B cell (primary cell): ENCODE measurements around the gene CYB561D1. TPM values are rescaled to one million over a fixed set of nuclear protein-coding genes. Genes with fewer than 3 reads are reported as not detected.

Experiments
- ATAC-seq: fragments of 200-7000 bp; cut with Tn5 transposase; one replicate; pipeline ENCODE4 v1.10.0; 2021; ENCODE audit warnings: low read depth, mild to moderate bottlenecking, moderate number of reproducible peaks, moderate library complexity
- CTCF ChIA-PET: fragments of 350-600 bp; sonication (Branson Sonifier 250); formaldehyde crosslinking; loops from one replicate; lab custom pipeline; 2021; ENCODE audit warnings: antibody characterized with exemption, inconsistent platforms; lab: Charles Lee
- POLR2A ChIA-PET: fragments of 350-600 bp; sonication (Branson Sonifier 250); formaldehyde crosslinking; loops from one replicate; lab custom pipeline; 2021; ENCODE audit warnings: antibody characterized with exemption; lab: Charles Lee
- DNase-seq: peaks from one replicate; pipeline ENCODE4 v3.0.0; 2013
- H2AFZ ChIP-seq: 2 replicates; pipeline ENCODE4 v1.6.1; 2012; ENCODE audit warnings: mild to moderate bottlenecking, low read depth, low read length; ENCODE audit not compliant: insufficient read depth, poor library complexity, severe bottlenecking
- H3K27ac ChIP-seq, 2 donors: 1 replicate in 1 of 2; 2 replicates in 1 of 2; pipeline ENCODE4 v1.5.1; 2012 to 2013; ENCODE audit warnings: low read length in 2 of 2, mild to moderate bottlenecking in 2 of 2, moderate library complexity in 1 of 2
- H3K27me3 ChIP-seq, 4 experiments: fragments of 200-600 bp in 1 of 4; sonication (generic) in 1 of 4; replicated peaks in 1 of 4; 1 replicate in 2 of 4; 2 replicates in 2 of 4; pipeline versions ENCODE4 v1.6.1 to v1.7.0; 2013 to 2016; ENCODE audit warnings: low read length in 3 of 4, mild to moderate bottlenecking in 2 of 4, mixed read lengths in 1 of 4, moderate library complexity in 1 of 4; ENCODE audit not compliant: insufficient read depth in 4 of 4, control insufficient read depth in 3 of 4; ENCODE audit errors: control extremely low read depth in 1 of 4
- H3K36me3 ChIP-seq, 2 experiments: replicated peaks in 1 of 2; 1 replicate in 1 of 2; 2 replicates in 1 of 2; pipeline versions ENCODE4 v1.6.1 to v1.7.1; 2013; ENCODE audit warnings: low read length in 1 of 2; ENCODE audit not compliant: insufficient read depth in 2 of 2, control insufficient read depth in 1 of 2; ENCODE audit errors: control extremely low read depth in 1 of 2, extremely low read depth in 1 of 2
- H3K4me1 ChIP-seq, 2 donors: fragments of 200-600 bp in 1 of 2; sonication (generic) in 1 of 2; 1 replicate in 1 of 2; 2 replicates in 1 of 2; pipeline versions ENCODE4 v1.5.1 to v1.6.1; 2013 to 2017; ENCODE audit warnings: low read length in 2 of 2; ENCODE audit not compliant: control insufficient read depth in 2 of 2, insufficient read depth in 2 of 2
- H3K4me2 ChIP-seq: replicated peaks from 2 replicates; pipeline ENCODE3; 2012; ENCODE audit warnings: mild to moderate bottlenecking, low read depth, low read length; ENCODE audit not compliant: poor library complexity, severe bottlenecking
- H3K4me3 ChIP-seq, 5 experiments: fragments of 200-600 bp in 1 of 5; sonication (generic) in 1 of 5; 1 replicate in 3 of 5; 2 replicates in 2 of 5; pipeline versions ENCODE4 v1.5.1 to v1.7.0; 2011 to 2016; ENCODE audit warnings: low read length in 4 of 5, mild to moderate bottlenecking in 4 of 5, low read depth in 2 of 5, control low read depth in 1 of 5, moderate library complexity in 1 of 5; ENCODE audit not compliant: insufficient read depth in 1 of 5; ENCODE audit errors: control extremely low read depth in 1 of 5, extremely low read depth in 1 of 5
- H3K79me2 ChIP-seq: fragments of 200-600 bp; sonication (generic); one replicate; pipeline ENCODE4 v1.6.0; 2016; ENCODE audit warnings: low read length; ENCODE audit not compliant: control insufficient read depth, insufficient read depth
- H3K9ac ChIP-seq: fragments of 200-600 bp; sonication (generic); 2 replicates; pipeline ENCODE4 v1.6.1; 2017; ENCODE audit warnings: mild to moderate bottlenecking, low read length, moderate library complexity
- H3K9me3 ChIP-seq, 3 donors: one replicate each; pipeline versions ENCODE4 v1.6.1 to v1.7.1; 2013; ENCODE audit warnings: low read length in 2 of 3; ENCODE audit not compliant: control insufficient read depth in 2 of 3, insufficient read depth in 1 of 3; ENCODE audit errors: control extremely low read depth in 1 of 3
- H4K20me1 ChIP-seq: 2 replicates; pipeline ENCODE4 v1.6.0; 2012; ENCODE audit warnings: mild to moderate bottlenecking, low read length; ENCODE audit not compliant: insufficient read depth, control insufficient read depth, poor library complexity, severe bottlenecking
- H3K27ac Mint-ChIP-seq: one replicate; pipeline ENCODE4 v1.8.0; 2021; ENCODE audit warnings: mixed read lengths
- H3K27me3 Mint-ChIP-seq: one replicate; pipeline ENCODE4 v1.8.0; 2021; ENCODE audit warnings: mixed read lengths
- H3K4me1 Mint-ChIP-seq: one replicate; pipeline ENCODE4 v1.8.0; 2021; ENCODE audit warnings: mixed read lengths
- H3K4me3 Mint-ChIP-seq: one replicate; pipeline ENCODE4 v1.8.0; 2021; ENCODE audit warnings: mixed read lengths
- H3K9me3 Mint-ChIP-seq: one replicate; pipeline ENCODE4 v1.8.0; 2022; ENCODE audit warnings: mixed read lengths; ENCODE audit not compliant: insufficient read depth
- CTCF ChIP-seq: fragments of 200-600 bp; IDR thresholded peaks from one replicate; pipeline ENCODE4 v1.8.0; 2022; ENCODE audit warnings: antibody characterized with exemption, mild to moderate bottlenecking
- EZH2 ChIP-seq: IDR thresholded peaks from 2 replicates; pipeline ENCODE4 v1.6.1; 2012; ENCODE audit warnings: borderline replicate concordance, low read depth, mild to moderate bottlenecking, moderate library complexity, low read length; ENCODE audit not compliant: insufficient read depth, poor library complexity, severe bottlenecking
- WGBS: methylation state at CpG from one replicate; pipeline ENCODE4 v1.1.5; 2013; ENCODE audit warnings: missing lambda C conversion rate; ENCODE audit not compliant: insufficient coverage; 5-methylcytosine and 5-hydroxymethylcytosine counted together
- intact Hi-C: fragments of 100-400 bp; cut with micrococcal nuclease; formaldehyde crosslinking; loops from one replicate; pipeline ENCODE4 v1.10.0; 2022
- polyA plus RNA-seq: library from polyadenylated mRNA; depleted of rRNA; stranded (reverse); fragments of >200 nt; gene quantifications from 2 replicates; pipeline ENCODE4 v1.2.3, GENCODE V29; 2012
- total RNA-seq, 2 donors: library from RNA; stranded (reverse); fragments of 120-200 nt in 1 of 2; gene quantifications; 1 replicate in 1 of 2; 2 replicates in 1 of 2; pipeline versions ENCODE4 v1.2.3 to v1.2.4, GENCODE V29; 2013 to 2022

The CYB561D1 gene
- total and polyA plus RNA-seq, 2 donors (not counting 1 experiment from before 2014, with no cell fraction given) = 16.1 to 28.0 TPM

GRCh38 chr1:109488201-109488600, 5.7 kb upstream of the CYB561D1 start:
- Histone ChIP-seq H3K79me2 (peaks cover 27% of the 10 kb centered on the region), H3K9me3 (no peaks in the 10 kb centered on the region), H3K9ac (no peak overlapping the region), H3K27me3 (no peaks in the 10 kb centered on the region), H4K20me1 (no peaks in the 10 kb centered on the region), H3K4me1 (peaks cover 9 to 27% of the 10 kb centered on the region in 2 donors), H3K4me2 (no peak overlapping the region), H3K4me3 (no peak overlapping the region), H3K27ac (no peak overlapping the region), H3K36me3 (peaks cover 0 to 27% of the 10 kb centered on the region in 2 experiments), H2AFZ (no peak overlapping the region)
- no peak for DNase-seq
- Mint-ChIP-seq H3K4me1 (peaks cover 24% of the 10 kb centered on the region), H3K9me3 (no peaks in the 10 kb centered on the region), H3K4me3 (no peak overlapping the region), H3K27me3 (no peaks in the 10 kb centered on the region), H3K27ac (no peak overlapping the region)
- ChIA-PET CTCF (interaction anchor here (0.8 to 37.9 kb wide), 3 partner anchors 9 to 58 kb away, joined by 3 to 926 read pairs (median 3); partner anchors contain the start of gene GPR61), POLR2A (no interaction called here)
- 96% methylated on average over 4 of the region's 5 CpGs for WGBS
- intact Hi-C loops = loop anchor here (10.0 kb wide), 1 partner anchor 167 kb away; the partner anchor contains the start of gene GSTM4
- TF ChIP-seq CTCF = no peak
- no peak for TF ChIP-seq EZH2
- no peak for ATAC-seq

GRCh38 chr1:109488696-109489095, 5.2 kb upstream of the CYB561D1 start:
- intact Hi-C loops = loop anchor here (10.0 kb wide), 1 partner anchor 166 kb away; the partner anchor contains the start of gene GSTM4
- H3K4me1 Mint-ChIP-seq = peaks cover 23% of the 10 kb centered on the region
- POLR2A ChIA-PET = no interaction called here

More at GRCh38 chr1:109488696-109489095, 5.2 kb upstream of the CYB561D1 start:
- Histone ChIP-seq H3K4me1 (peaks cover 13 to 29% of the 10 kb centered on the region in 2 donors), H3K9ac (no peak overlapping the region), H4K20me1 (no peaks in the 10 kb centered on the region), H3K79me2 (peaks cover 31% of the 10 kb centered on the region), H2AFZ (no peak overlapping the region), H3K36me3 (peaks cover 0 to 27% of the 10 kb centered on the region in 2 experiments), H3K27me3 (no peaks in the 10 kb centered on the region), H3K4me3 (no peak overlapping the region), H3K4me2 (no peak overlapping the region), H3K9me3 (no peaks in the 10 kb centered on the region), H3K27ac (no peak overlapping the region)
- 100% methylated on average over 8 of the region's 12 CpGs for WGBS
- ATAC-seq (no peak), DNase-seq (no peak)
- Mint-ChIP-seq H3K27ac (no peak overlapping the region), H3K9me3 (no peaks in the 10 kb centered on the region), H3K27me3 (no peaks in the 10 kb centered on the region), H3K4me3 (no peak overlapping the region)
- CTCF ChIA-PET = interaction anchor here (0.8 to 37.9 kb wide), 3 partner anchors 9 to 57 kb away, joined by 3 to 926 read pairs (median 3); partner anchors contain the start of gene GPR61
- TF ChIP-seq EZH2 = no peak
- no peak for TF ChIP-seq CTCF
